Lung (tissue), 12 donors: ENCODE results near the gene CRIP2. TPM values are rescaled to one million over a fixed set of nuclear protein-coding genes. Genes with fewer than 3 reads are reported as not detected.
A peak's percentile ranks its signal among the peaks of the same experiment; 100 is the strongest.

Experiments
- ATAC-seq: fragments of 200-7000 bp; cut with Tn5 transposase; one replicate; pipeline ENCODE4 v1.9.1; 2020; ENCODE audit warnings: moderate number of reproducible peaks; ENCODE audit not compliant: insufficient read depth, low FRiP score
- DNase-seq, 3 donors: peaks; one replicate each; pipeline ENCODE4 v3.0.0-alpha.2; 2013 to 2017
- H3K27ac ChIP-seq, 2 donors: one replicate each; pipeline ENCODE4 v1.5.1; 2013; ENCODE audit warnings: mild to moderate bottlenecking in 2 of 2, moderate library complexity in 2 of 2, control low read depth in 1 of 2, inconsistent platforms in 1 of 2, low read depth in 1 of 2, low read length in 1 of 2
- H3K27me3 ChIP-seq, 3 donors: one replicate each; pipeline ENCODE4 v1.5.1; 2013; ENCODE audit warnings: low read length in 2 of 3; ENCODE audit not compliant: control insufficient read depth in 3 of 3, insufficient read depth in 3 of 3
- H3K36me3 ChIP-seq, 4 donors: one replicate each; pipeline ENCODE4 v1.5.1; 2013; ENCODE audit warnings: low read length in 4 of 4, mild to moderate bottlenecking in 1 of 4, moderate library complexity in 1 of 4; ENCODE audit not compliant: control insufficient read depth in 4 of 4, insufficient read depth in 4 of 4
- H3K4me1 ChIP-seq, 5 donors: one replicate each; pipeline ENCODE4 v1.5.1; 2013; ENCODE audit warnings: low read length in 5 of 5, mild to moderate bottlenecking in 2 of 5, moderate library complexity in 1 of 5; ENCODE audit not compliant: control insufficient read depth in 5 of 5, insufficient read depth in 5 of 5
- H3K4me3 ChIP-seq: one replicate; pipeline ENCODE4 v1.5.1; 2013; ENCODE audit warnings: mild to moderate bottlenecking, control low read depth, moderate library complexity
- H3K9ac ChIP-seq, 2 donors: one replicate each; pipeline ENCODE4 v1.5.1; 2013; ENCODE audit warnings: low read length in 2 of 2, control low read depth in 1 of 2; ENCODE audit not compliant: insufficient read depth in 1 of 2
- H3K9me3 ChIP-seq, 4 donors: one replicate each; pipeline ENCODE4 v1.5.1; 2013; ENCODE audit warnings: low read length in 3 of 4, mild to moderate bottlenecking in 1 of 4, moderate library complexity in 1 of 4; ENCODE audit not compliant: control insufficient read depth in 4 of 4, insufficient read depth in 3 of 4
- WGBS, 2 donors: extraction: QIAGEN DNeasy Blood & Tissue Kit; methylation state at CpG; one replicate each; pipeline ENCODE4 v1.1.7; 2013; 5-methylcytosine and 5-hydroxymethylcytosine counted together
- polyA plus RNA-seq, 2 donors: library from polyadenylated mRNA; stranded (reverse); fragments of 200-250 nt; gene quantifications; one replicate each; pipeline ENCODE4 v1.2.1, GENCODE V29; 2013
- total RNA-seq, 2 donors: library from RNA; depleted of rRNA in 1 of 2; stranded (reverse); fragments of >200 nt in 1 of 2; gene quantifications; one replicate each; pipeline ENCODE4 v1.2.1, GENCODE V29; 2014 to 2021
- TF ChIP-seq, protein P1 (sequence below): IDR thresholded peaks from 2 replicates; pipeline ENCODE4 v1.5.1; 2012; ENCODE audit warnings: mild to moderate bottlenecking; ENCODE audit errors: control extremely low read depth, extremely low read depth
- donor health status: control.
- donor health status: control.
- donor health status: Bipolar disorder and iron deficiency.
- donor health status: healthy.
- donor health status: DM: yes; HTN: yes; CAD: no.

The CRIP2 gene
- total and polyA plus RNA-seq, 4 donors = 135 to 267 (median 205) TPM

DNA sequence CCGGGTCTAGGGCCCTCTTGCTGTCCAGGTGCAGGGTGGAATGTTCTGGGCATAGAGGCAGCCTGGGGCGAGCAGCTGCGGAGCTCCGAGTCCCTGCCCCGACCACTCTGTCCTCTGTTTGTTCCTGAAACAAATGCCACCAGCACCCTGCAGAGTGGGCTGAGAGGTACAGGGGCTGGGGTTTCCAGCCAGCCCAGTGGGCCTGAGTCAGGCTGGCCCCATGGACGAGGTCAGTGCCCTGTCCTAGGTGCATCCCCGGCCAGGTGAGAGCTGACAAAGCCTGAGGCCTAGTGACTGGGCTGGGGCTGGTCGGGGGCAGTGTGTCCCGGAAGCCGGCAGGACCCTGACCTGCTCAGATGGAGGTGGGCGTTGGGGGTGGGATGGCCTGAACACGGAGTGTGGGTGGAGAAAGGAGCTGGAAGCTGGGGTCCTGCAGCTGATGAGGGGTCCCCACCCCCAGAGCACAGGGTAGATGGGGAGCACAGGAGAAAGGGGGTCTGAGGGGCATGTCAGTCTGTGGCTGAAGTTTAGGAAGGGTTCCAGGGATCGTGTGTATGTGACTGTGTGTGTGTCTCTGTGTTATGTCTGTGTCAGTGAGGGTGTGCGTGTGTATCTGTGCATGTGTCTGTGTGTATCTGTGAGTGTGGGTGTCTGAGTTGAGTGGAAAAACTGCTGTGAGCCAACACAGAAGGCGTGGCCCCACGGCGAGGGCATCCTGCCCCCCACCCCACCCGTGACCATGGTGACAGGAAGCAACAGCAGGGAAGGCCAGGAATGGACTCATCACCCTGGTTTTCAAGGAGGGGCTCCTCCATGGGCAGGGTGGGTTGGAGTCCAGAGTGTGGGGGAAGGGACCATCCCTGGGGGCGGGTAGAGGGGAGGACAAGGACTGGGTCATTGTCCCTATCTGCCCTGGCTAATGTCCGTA is 9.7 kb downstream of the CRIP2 start:
- Histone ChIP-seq H3K27me3 (peaks cover 0 to 10% (median 0%) of the 10 kb centered on the region in 3 donors), H3K27ac (peak overlapping the region; percentile 24 to 91)
- DNase-seq = peak in 1 of 3 donors; percentile 47

DNA sequence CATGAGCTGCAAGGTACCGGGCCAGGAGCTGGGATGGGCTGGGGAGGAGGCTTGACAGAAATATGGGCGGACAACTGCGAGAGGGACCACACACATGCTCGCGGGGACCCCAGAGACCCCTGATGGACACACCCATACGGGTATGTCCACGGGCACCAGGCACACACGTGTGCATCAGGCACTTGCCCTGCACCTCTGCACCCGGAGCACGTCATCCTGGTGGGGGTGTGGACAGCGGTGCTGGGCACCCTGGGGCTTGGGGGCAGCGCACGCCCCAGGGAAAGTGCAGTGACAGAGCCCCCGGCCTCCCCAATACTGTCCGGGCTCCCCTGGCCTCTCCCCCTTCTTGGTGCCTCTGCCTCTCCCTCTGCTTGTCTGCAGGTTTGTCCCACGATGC is 10.4 kb downstream of the CRIP2 start:
- peaks cover 4 to 59% (median 44%) of the 10 kb centered on the region in 5 donors for H3K4me1 ChIP-seq
- 82 to 86% methylated on average over 16 of the region's 16 CpGs for WGBS, 2 donors
- peaks cover 0 to 10% (median 0%) of the 10 kb centered on the region in 3 donors for H3K27me3 ChIP-seq
- H3K27ac ChIP-seq = peak overlapping the region in 1 of 2 donors; percentile 91
- no peak for DNase-seq
- no peaks in the 10 kb centered on the region for H3K36me3 ChIP-seq
- TF ChIP-seq, protein P1, sequence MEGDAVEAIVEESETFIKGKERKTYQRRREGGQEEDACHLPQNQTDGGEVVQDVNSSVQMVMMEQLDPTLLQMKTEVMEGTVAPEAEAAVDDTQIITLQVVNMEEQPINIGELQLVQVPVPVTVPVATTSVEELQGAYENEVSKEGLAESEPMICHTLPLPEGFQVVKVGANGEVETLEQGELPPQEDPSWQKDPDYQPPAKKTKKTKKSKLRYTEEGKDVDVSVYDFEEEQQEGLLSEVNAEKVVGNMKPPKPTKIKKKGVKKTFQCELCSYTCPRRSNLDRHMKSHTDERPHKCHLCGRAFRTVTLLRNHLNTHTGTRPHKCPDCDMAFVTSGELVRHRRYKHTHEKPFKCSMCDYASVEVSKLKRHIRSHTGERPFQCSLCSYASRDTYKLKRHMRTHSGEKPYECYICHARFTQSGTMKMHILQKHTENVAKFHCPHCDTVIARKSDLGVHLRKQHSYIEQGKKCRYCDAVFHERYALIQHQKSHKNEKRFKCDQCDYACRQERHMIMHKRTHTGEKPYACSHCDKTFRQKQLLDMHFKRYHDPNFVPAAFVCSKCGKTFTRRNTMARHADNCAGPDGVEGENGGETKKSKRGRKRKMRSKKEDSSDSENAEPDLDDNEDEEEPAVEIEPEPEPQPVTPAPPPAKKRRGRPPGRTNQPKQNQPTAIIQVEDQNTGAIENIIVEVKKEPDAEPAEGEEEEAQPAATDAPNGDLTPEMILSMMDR = no peak
- ATAC-seq = no peak
- no peaks in the 10 kb centered on the region for H3K9me3 ChIP-seq
- H3K9ac ChIP-seq = no peak overlapping the region
- no peak overlapping the region for H3K4me3 ChIP-seq

More for the DNA sequence above, 9.7 kb downstream of the CRIP2 start:
- H3K4me3 ChIP-seq = no peak overlapping the region
- WGBS, 2 donors = 66 to 75% methylated on average over 20 of the region's 20 CpGs
- peaks cover 0 to 6% (median 0%) of the 10 kb centered on the region in 4 donors for H3K36me3 ChIP-seq
- ATAC-seq = no peak
- no peak overlapping the region for H3K9ac ChIP-seq
- TF ChIP-seq, protein P1 = no peak
- H3K4me1 ChIP-seq = peaks cover 4 to 54% (median 44%) of the 10 kb centered on the region in 5 donors
- no peaks in the 10 kb centered on the region for H3K9me3 ChIP-seq

DNA sequence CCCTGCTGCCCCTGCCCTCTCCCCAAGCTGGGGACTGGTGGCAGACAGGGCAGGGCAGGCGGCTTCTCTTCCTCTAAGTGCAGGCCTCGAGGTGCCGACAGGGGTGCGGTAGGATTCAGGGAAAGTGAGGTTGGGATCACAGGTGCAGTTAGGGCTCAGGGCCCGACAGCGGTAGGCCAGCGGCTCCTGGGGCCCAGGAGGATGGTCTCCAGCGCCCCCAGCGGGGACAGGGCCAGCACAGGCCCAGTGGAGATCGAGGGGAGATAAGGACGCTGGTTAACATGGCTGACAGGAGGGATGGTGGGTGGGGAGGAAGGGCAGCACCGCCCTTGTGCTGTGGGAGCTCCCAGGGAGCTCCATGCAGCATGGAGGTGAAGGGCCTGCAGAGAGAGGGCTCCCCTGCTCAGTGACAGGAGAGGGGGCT is 11.1 kb downstream of the CRIP2 start:
- H3K27ac ChIP-seq = peak overlapping the region in 1 of 2 donors; percentile 91
- peak; percentile 62 to 75 (median 66) for DNase-seq
- no peak overlapping the region for H3K9ac ChIP-seq
- WGBS, 2 donors = 29 to 30% methylated on average over 12 of the region's 12 CpGs
- ATAC-seq = no peak
- peaks cover 4 to 54% (median 44%) of the 10 kb centered on the region in 5 donors for H3K4me1 ChIP-seq
- no peaks in the 10 kb centered on the region for H3K36me3 ChIP-seq
- no peaks in the 10 kb centered on the region for H3K9me3 ChIP-seq
- TF ChIP-seq, protein P1 = no peak
- no peak overlapping the region for H3K4me3 ChIP-seq
- peaks cover 0 to 10% (median 0%) of the 10 kb centered on the region in 3 donors for H3K27me3 ChIP-seq
